Activated CD4-positive, alpha-beta T cell treated with anti-CD3 and anti-CD28 coated beads, Interleukin-2, amount 10 ng/mL, durations not matched to agents 24 days and 14 days (primary cell): Measurements from ENCODE around the gene SRBD1. TPM values are rescaled to one million over a fixed set of nuclear protein-coding genes. Genes with fewer than 3 reads are reported as not detected.

ENCODE experiments used
- DNase-seq: peaks from one replicate; pipeline ENCODE4 v3.0.0; 2022
- H3K27ac Mint-ChIP-seq: one replicate; pipeline ENCODE4 v1.8.0; 2022; ENCODE audit warnings: mild to moderate bottlenecking, mixed read lengths
- H3K27me3 Mint-ChIP-seq: one replicate; pipeline ENCODE4 v1.8.0; 2022; ENCODE audit warnings: mixed read lengths
- H3K36me3 Mint-ChIP-seq: one replicate; pipeline ENCODE4 v1.8.0; 2022; ENCODE audit warnings: low read depth, mild to moderate bottlenecking, mixed read lengths
- H3K4me1 Mint-ChIP-seq: one replicate; pipeline ENCODE4 v1.8.0; 2021; ENCODE audit warnings: mixed read lengths
- H3K4me3 Mint-ChIP-seq: one replicate; pipeline ENCODE4 v1.8.0; 2022; ENCODE audit warnings: mild to moderate bottlenecking, moderate library complexity, mixed read lengths
- H3K9me3 Mint-ChIP-seq: one replicate; pipeline ENCODE4 v1.8.0; 2021; ENCODE audit warnings: mixed read lengths
- intact Hi-C: fragments of 100-400 bp; cut with micrococcal nuclease; formaldehyde crosslinking; loops from one replicate; pipeline ENCODE4 v1.15.1; 2023
- total RNA-seq: library from RNA; stranded (reverse); gene quantifications from 2 replicates; pipeline ENCODE4 v1.2.3, GENCODE V29; 2022

Gene SRBD1
- total RNA-seq, 1 donor from 2014 or later = 18.9 TPM

DNA sequence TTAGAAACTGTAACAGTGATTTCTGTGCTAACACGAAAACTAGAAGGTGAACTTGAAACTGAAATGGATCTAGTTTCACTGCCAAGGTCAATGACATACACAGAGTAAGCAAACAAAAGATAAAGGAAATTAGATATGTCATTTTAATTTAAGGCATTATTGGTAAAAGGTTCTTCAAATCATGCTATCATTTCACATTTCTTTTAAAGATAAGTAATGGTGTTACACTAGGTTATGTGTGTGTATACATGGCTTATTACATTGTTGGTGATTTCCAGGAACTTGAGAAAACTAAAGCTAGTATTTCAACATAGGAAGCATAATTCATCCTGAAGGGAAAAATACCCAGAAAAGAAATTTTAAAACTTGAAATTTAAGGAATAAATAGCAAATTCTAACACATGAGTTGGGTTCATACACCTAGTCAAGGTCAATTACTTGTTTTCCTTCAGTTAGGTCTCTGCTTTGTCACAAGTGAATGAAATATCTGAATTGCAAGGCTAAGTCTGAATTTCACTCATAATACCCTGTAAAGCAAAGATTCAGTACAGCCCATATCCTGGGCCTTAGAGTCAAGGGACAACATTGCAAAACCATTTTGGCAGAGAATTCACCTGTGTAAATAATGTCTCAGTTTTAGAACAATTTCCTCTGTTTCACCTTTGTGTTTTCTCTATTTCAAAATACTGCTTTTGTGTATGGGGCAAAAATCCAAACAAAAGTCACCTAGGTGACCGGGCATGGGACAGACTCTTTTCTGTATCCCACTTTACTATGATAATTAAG, 141.6 kb downstream of the SRBD1 start:
- Mint-ChIP-seq H3K27me3 (no peaks in the 10 kb centered on the region), H3K4me1 (no peaks in the 10 kb centered on the region), H3K27ac (no peak overlapping the region), H3K36me3 (no peaks in the 10 kb centered on the region), H3K4me3 (no peak overlapping the region), H3K9me3 (no peaks in the 10 kb centered on the region)
- intact Hi-C loops = no loop called here
- DNase-seq = no peak

DNA sequence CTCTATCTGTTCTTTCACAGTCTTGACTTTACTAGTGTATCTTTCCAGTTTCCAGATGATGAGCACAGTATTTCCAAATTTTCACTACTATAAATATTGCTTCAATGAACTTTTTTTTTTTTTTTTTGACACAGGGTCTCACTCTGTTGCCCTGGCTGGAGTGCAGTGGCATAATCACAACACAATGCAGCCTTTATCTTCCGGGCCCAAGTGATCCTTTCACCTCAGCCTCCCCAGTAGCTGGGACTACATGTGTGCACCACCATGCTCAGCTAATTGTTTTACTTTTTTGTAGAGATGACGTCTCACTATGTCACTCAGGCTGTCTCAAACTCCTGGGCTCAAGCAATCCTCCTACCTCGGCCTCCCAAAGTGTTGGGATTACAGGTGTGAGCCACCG, 142.8 kb downstream of the SRBD1 start:
- no peak for DNase-seq
- H3K36me3 Mint-ChIP-seq = no peaks in the 10 kb centered on the region
- no peaks in the 10 kb centered on the region for H3K9me3 Mint-ChIP-seq
- H3K27me3 Mint-ChIP-seq = no peaks in the 10 kb centered on the region
- no peak overlapping the region for H3K4me3 Mint-ChIP-seq
- H3K4me1 Mint-ChIP-seq = no peaks in the 10 kb centered on the region
- no peak overlapping the region for H3K27ac Mint-ChIP-seq
- intact Hi-C loops = no loop called here

- Mint-ChIP-seq H3K27me3 (no peaks in the 10 kb centered on the region), H3K4me3 (no peak overlapping the region), H3K9me3 (no peaks in the 10 kb centered on the region), H3K36me3 (no peaks in the 10 kb centered on the region), H3K27ac (no peak overlapping the region), H3K4me1 (no peaks in the 10 kb centered on the region)
- no peak for DNase-seq
- intact Hi-C loops = no loop called here
Measured at GRCh38 chr2:45466053-45466452, 145.0 kb downstream of the SRBD1 start.

GRCh38 chr2:45460825-45461224, 150.2 kb downstream of the SRBD1 start:
- no peaks in the 10 kb centered on the region for H3K9me3 Mint-ChIP-seq
- H3K27me3 Mint-ChIP-seq = no peaks in the 10 kb centered on the region
- intact Hi-C loops = no loop called here
- H3K36me3 Mint-ChIP-seq = peaks cover 5% of the 10 kb centered on the region
- H3K27ac Mint-ChIP-seq = no peak overlapping the region
- DNase-seq = no peak
- H3K4me3 Mint-ChIP-seq = no peak overlapping the region
- H3K4me1 Mint-ChIP-seq = no peaks in the 10 kb centered on the region

GRCh38 chr2:45459860-45460259, 151.2 kb downstream of the SRBD1 start:
- intact Hi-C loops = no loop called here
- Mint-ChIP-seq H3K4me3 (no peak overlapping the region), H3K4me1 (no peaks in the 10 kb centered on the region), H3K36me3 (peaks cover 5% of the 10 kb centered on the region), H3K9me3 (no peaks in the 10 kb centered on the region), H3K27me3 (no peaks in the 10 kb centered on the region), H3K27ac (no peak overlapping the region)
- DNase-seq = no peak

DNA sequence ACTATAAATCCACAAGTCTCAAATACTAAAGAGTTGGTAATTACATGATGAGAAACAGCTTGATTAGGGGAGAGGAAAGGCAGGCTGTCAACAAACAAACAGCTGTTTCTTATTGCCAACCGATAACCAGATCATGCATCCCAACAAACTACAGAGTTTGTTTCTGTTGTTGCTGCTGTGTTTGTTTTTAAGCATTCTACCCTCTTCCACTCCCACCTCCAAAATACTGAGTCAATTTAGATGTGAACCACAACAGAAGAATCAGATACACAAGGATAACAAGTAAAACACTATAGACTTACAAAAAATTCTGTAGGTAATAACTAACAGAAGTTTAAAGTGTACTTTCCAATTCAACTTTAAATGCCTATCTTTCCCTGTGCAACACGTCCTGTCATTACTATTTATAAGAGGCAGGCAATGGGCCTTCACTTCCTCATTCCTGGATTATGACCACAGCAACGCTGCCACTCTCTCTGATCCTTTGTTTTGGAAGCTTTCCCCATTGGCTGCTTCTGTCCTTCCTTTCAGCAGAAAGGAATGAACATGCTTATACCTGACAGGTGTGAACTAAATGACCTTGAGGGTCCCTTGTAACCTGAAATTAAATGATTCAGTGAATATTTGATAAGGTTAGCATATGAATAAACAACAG, 152.0 kb downstream of the SRBD1 start:
- Mint-ChIP-seq H3K4me1 (no peaks in the 10 kb centered on the region), H3K36me3 (peaks cover 5% of the 10 kb centered on the region), H3K27me3 (no peaks in the 10 kb centered on the region), H3K27ac (no peak overlapping the region), H3K4me3 (no peak overlapping the region), H3K9me3 (no peaks in the 10 kb centered on the region)
- no peak for DNase-seq
- intact Hi-C loops = no loop called here

GRCh38 chr2:45457211-45457945, 153.7 kb downstream of the SRBD1 start:
- peaks cover 5% of the 10 kb centered on the region for H3K36me3 Mint-ChIP-seq
- intact Hi-C loops = no loop called here
- no peak for DNase-seq
- no peaks in the 10 kb centered on the region for H3K9me3 Mint-ChIP-seq
- no peaks in the 10 kb centered on the region for H3K4me1 Mint-ChIP-seq
- H3K4me3 Mint-ChIP-seq = no peak overlapping the region
- no peaks in the 10 kb centered on the region for H3K27me3 Mint-ChIP-seq
- H3K27ac Mint-ChIP-seq = no peak overlapping the region

- Mint-ChIP-seq H3K27ac (no peak overlapping the region), H3K27me3 (no peaks in the 10 kb centered on the region), H3K36me3 (no peaks in the 10 kb centered on the region), H3K9me3 (no peaks in the 10 kb centered on the region), H3K4me3 (no peak overlapping the region), H3K4me1 (no peaks in the 10 kb centered on the region)
- no peak for DNase-seq
- intact Hi-C loops = no loop called here
Measured at GRCh38 chr2:45452866-45453265, 158.2 kb downstream of the SRBD1 start.

GRCh38 chr2:45450634-45451033, 160.4 kb downstream of the SRBD1 start:
- no peak for DNase-seq
- H3K36me3 Mint-ChIP-seq = no peaks in the 10 kb centered on the region
- no peaks in the 10 kb centered on the region for H3K9me3 Mint-ChIP-seq
- H3K27me3 Mint-ChIP-seq = no peaks in the 10 kb centered on the region
- no peak overlapping the region for H3K27ac Mint-ChIP-seq
- intact Hi-C loops = no loop called here
- H3K4me3 Mint-ChIP-seq = no peak overlapping the region
- no peaks in the 10 kb centered on the region for H3K4me1 Mint-ChIP-seq

DNA sequence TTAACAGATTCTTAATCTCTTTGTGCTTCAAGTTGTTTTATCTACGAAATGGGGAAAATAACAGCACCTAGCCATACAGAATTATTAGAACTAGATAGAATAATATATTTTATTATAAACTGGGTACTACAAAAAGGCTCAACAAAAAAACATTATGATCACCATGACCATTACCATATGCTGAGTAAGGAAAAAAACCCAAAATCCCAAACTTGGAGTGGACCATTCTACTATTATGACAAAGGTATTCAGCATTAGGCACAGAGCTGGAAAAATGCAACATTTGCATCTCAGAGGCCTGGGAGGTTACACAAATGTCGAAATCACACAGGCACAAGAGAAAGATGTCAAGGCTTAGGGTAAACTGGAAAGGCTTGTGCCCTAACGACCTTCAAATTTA, 162.8 kb downstream of the SRBD1 start:
- DNase-seq = no peak
- H3K36me3 Mint-ChIP-seq = peaks cover 2% of the 10 kb centered on the region
- no peaks in the 10 kb centered on the region for H3K4me1 Mint-ChIP-seq
- H3K9me3 Mint-ChIP-seq = no peaks in the 10 kb centered on the region
- no peak overlapping the region for H3K4me3 Mint-ChIP-seq
- intact Hi-C loops = no loop called here
- H3K27me3 Mint-ChIP-seq = no peaks in the 10 kb centered on the region
- no peak overlapping the region for H3K27ac Mint-ChIP-seq

DNA sequence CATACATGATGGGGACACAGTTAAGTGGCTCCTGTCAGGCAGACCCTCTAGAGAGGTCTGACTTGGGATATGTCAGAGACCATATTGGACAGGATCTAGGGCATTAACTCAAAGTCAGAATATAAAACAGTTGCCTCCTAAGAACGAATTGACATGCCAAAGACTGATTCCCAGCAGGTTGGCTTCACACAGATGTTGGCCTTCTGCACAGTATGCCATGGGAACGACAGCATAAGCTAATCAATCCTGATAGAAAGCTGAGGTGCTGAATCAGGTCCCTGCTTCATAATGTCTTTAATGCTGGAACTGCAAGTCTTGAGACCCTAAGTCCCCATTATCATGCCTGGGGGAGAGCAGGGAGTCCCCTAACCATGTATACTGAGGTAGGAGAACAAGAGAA, 165.1 kb downstream of the SRBD1 start:
- Mint-ChIP-seq H3K4me1 (peaks cover 5% of the 10 kb centered on the region), H3K4me3 (no peak overlapping the region), H3K36me3 (peaks cover 4% of the 10 kb centered on the region), H3K27me3 (no peaks in the 10 kb centered on the region), H3K9me3 (no peaks in the 10 kb centered on the region), H3K27ac (no peak overlapping the region)
- intact Hi-C loops = no loop called here
- DNase-seq = no peak

DNA sequence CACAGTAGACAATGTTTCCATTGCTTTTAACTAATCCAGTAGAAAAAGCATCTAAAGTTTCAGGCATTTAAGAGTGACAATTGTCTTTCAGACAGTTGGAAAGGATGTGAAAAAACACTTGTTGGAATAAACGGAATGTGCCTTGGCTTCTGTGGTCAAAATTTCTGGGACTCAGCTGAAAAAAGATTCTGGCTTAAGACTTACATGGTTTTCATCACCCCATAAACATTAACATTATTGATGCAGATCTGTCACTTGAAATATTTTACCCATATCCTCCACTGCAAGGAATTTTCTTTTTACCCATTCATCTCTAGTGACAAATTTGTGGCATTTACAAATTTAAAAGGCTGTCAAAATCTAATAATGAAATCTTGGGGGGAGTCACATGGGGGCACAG, 166.0 kb downstream of the SRBD1 start:
- Mint-ChIP-seq H3K27ac (no peak overlapping the region), H3K4me1 (peaks cover 5% of the 10 kb centered on the region), H3K9me3 (no peaks in the 10 kb centered on the region), H3K4me3 (no peak overlapping the region), H3K36me3 (peaks cover 4% of the 10 kb centered on the region), H3K27me3 (no peaks in the 10 kb centered on the region)
- intact Hi-C loops = no loop called here
- no peak for DNase-seq

GRCh38 chr2:45443012-45443411, 168.1 kb downstream of the SRBD1 start:
- Mint-ChIP-seq H3K27ac (no peak overlapping the region), H3K27me3 (no peaks in the 10 kb centered on the region), H3K4me1 (peaks cover 5% of the 10 kb centered on the region), H3K9me3 (no peaks in the 10 kb centered on the region), H3K36me3 (peaks cover 5% of the 10 kb centered on the region), H3K4me3 (no peak overlapping the region)
- DNase-seq = no peak
- intact Hi-C loops = no loop called here

- no peaks in the 10 kb centered on the region for H3K27me3 Mint-ChIP-seq
- H3K4me1 Mint-ChIP-seq = peaks cover 5% of the 10 kb centered on the region
- H3K36me3 Mint-ChIP-seq = peaks cover 8% of the 10 kb centered on the region
- intact Hi-C loops = no loop called here
- no peak overlapping the region for H3K4me3 Mint-ChIP-seq
- H3K9me3 Mint-ChIP-seq = no peaks in the 10 kb centered on the region
- DNase-seq = no peak
- no peak overlapping the region for H3K27ac Mint-ChIP-seq
Measured at GRCh38 chr2:45442026-45442425, 169.0 kb downstream of the SRBD1 start.
